ENCODE measurements around the gene DARS2.
A peak's percentile ranks its signal among the peaks of the same experiment; 100 is the strongest.
"Not testable (repeated sequence)": the region's sequence is repeated elsewhere in the genome, so short reads cannot be mapped to it uniquely, and the experiment has no call there.

DARS2 gene

GRCh38 chr1:173862146-173862768 is 37.8 kb downstream of the DARS2 start:
- DNase-seq (ENCODE audit: low read depth): peak; percentile 14

- no peak for DNase-seq (ENCODE audit: low read depth)
These were observed 38.3 kb downstream of the DARS2 start for GRCh38 chr1:173862769-173863223.

- DNase-seq (ENCODE audit: low read depth): no peak
These were observed 39.0 kb downstream of the DARS2 start for GRCh38 chr1:173863224-173864161.

- no peak for DNase-seq (ENCODE audit: low read depth)
These were observed 39.9 kb downstream of the DARS2 start for GRCh38 chr1:173864179-173864867.

GRCh38 chr1:173865468-173866164 is 41.1 kb downstream of the DARS2 start:
- no peak for DNase-seq (ENCODE audit: low read depth)

GRCh38 chr1:173866413-173867115 is 42.1 kb downstream of the DARS2 start:
- DNase-seq (ENCODE audit: low read depth): no peak

- DNase-seq (ENCODE audit: low read depth): no peak
These were observed 42.8 kb downstream of the DARS2 start for GRCh38 chr1:173867141-173867752.

GRCh38 chr1:173867753-173868265 is 43.3 kb downstream of the DARS2 start, which contains the start of gene GAS5:
TSS of gene GAS5 (minus strand) at chr1:173867989.
- DNase-seq (ENCODE audit: low read depth): peak; percentile 98

GRCh38 chr1:173868266-173869020 is 44.0 kb downstream of the DARS2 start, which contains the start of gene ZBTB37:
TSS of gene ZBTB37 (plus strand) at chr1:173868380. CDS start at chr1:173870226, 1,846 bp downstream.
- peak; percentile 89 for DNase-seq (ENCODE audit: low read depth)

- DNase-seq (ENCODE audit: low read depth): no peak
These were observed 44.5 kb downstream of the DARS2 start for GRCh38 chr1:173869021-173869359.

GRCh38 chr1:173870252-173871075 is 46.0 kb downstream of the DARS2 start:
- no peak for DNase-seq (ENCODE audit: low read depth)

- DNase-seq (ENCODE audit: low read depth): no peak
These were observed 46.6 kb downstream of the DARS2 start for GRCh38 chr1:173871091-173871490.

- no peak for DNase-seq (ENCODE audit: low read depth)
These were observed 47.0 kb downstream of the DARS2 start for GRCh38 chr1:173871500-173871899.

GRCh38 chr1:173876732-173877131 is 52.3 kb downstream of the DARS2 start:
- no peak for DNase-seq (ENCODE audit: low read depth)

- DNase-seq (ENCODE audit: low read depth): no peak
These were observed 53.8 kb downstream of the DARS2 start for GRCh38 chr1:173878251-173878650.

GRCh38 chr1:173881117-173881516 is 56.6 kb downstream of the DARS2 start:
- DNase-seq (ENCODE audit: low read depth): not testable (repeated sequence)

- no peak for DNase-seq (ENCODE audit: low read depth)
These were observed 60.2 kb downstream of the DARS2 start for GRCh38 chr1:173884701-173885100.

- DNase-seq (ENCODE audit: low read depth): no peak
These were observed 62.5 kb downstream of the DARS2 start for GRCh38 chr1:173886746-173887611.

Data from stimulated activated CD8-positive, alpha-beta memory T cell treated with anti-CD3 and anti-CD28 coated beads, Interleukin-4, amount 100 ng/mL, for 24 hours (primary cell).